SH-SY5Y (cell line): ENCODE data around the gene ZFX.
A peak's percentile ranks its signal among the peaks of the same experiment; 100 is the strongest.

Experiments
- GATA2 ChIP-seq: IDR thresholded peaks from 2 replicates; pipeline ENCODE4 v1.6.1; 2011; ENCODE audit warnings: mild to moderate bottlenecking, low read depth, low read length
- GATA3 ChIP-seq: IDR thresholded peaks from 2 replicates; pipeline ENCODE4 v1.6.1; 2011; ENCODE audit warnings: low read depth, mild to moderate bottlenecking, low read length, moderate library complexity

Gene ZFX

GRCh38 chrX:24173115-24173847 lies 23.8 kb downstream of the ZFX start:
- TF ChIP-seq GATA3 (peak; percentile 48; the same call in 1 of the 2 replicates), GATA2 (no peak; the same call in 1 of the 2 replicates)

- TF ChIP-seq GATA3: no peak
- no peak for TF ChIP-seq GATA2
These were observed 25.7 kb downstream of the ZFX start for GRCh38 chrX:24175276-24175675.

- no peak for TF ChIP-seq GATA2
- no peak for TF ChIP-seq GATA3
These were observed 28.9 kb downstream of the ZFX start for GRCh38 chrX:24178441-24178840.

- TF ChIP-seq GATA3 (no peak), GATA2 (no peak)
These were observed 34.5 kb downstream of the ZFX start for GRCh38 chrX:24184018-24184417.

GRCh38 chrX:24186483-24186882 lies 37.0 kb downstream of the ZFX start:
- TF ChIP-seq GATA2 (no peak), GATA3 (no peak)

- no peak for TF ChIP-seq GATA2
- no peak for TF ChIP-seq GATA3
These were observed 37.5 kb downstream of the ZFX start for GRCh38 chrX:24186986-24187385.

GRCh38 chrX:24189490-24189889 lies 40.0 kb downstream of the ZFX start:
- TF ChIP-seq GATA3 (no peak), GATA2 (no peak)

- TF ChIP-seq GATA3 (no peak), GATA2 (no peak)
These were observed 41.1 kb downstream of the ZFX start for GRCh38 chrX:24190500-24191156.

- TF ChIP-seq GATA2: no peak
These were observed 47.0 kb downstream of the ZFX start for GRCh38 chrX:24196509-24196908.

GRCh38 chrX:24198101-24198500 lies 48.6 kb downstream of the ZFX start:
- TF ChIP-seq GATA3: no peak
- TF ChIP-seq GATA2: no peak

- no peak for TF ChIP-seq GATA2
- TF ChIP-seq GATA3: no peak
These were observed 50.6 kb downstream of the ZFX start for GRCh38 chrX:24200133-24200532.

- no peak for TF ChIP-seq GATA3
- no peak for TF ChIP-seq GATA2
These were observed 51.7 kb downstream of the ZFX start for GRCh38 chrX:24201216-24201615.

- TF ChIP-seq GATA3: no peak
These were observed 53.0 kb downstream of the ZFX start for GRCh38 chrX:24202465-24203031.

- TF ChIP-seq GATA2: no peak
- TF ChIP-seq GATA3: no peak
These were observed 53.7 kb downstream of the ZFX start for GRCh38 chrX:24203072-24203808.
